Endothelial cell of coronary artery (primary cell): ENCODE data around the gene CCDC141. TPM values are rescaled to one million over a fixed set of nuclear protein-coding genes. Genes with fewer than 3 reads are reported as not detected.

Experiments used
- total RNA-seq: library from RNA; depleted of rRNA; stranded (reverse); fragments of >200 nt; gene quantifications from 2 replicates; pipeline ENCODE4 v1.2.3, GENCODE V29; 2014

Gene CCDC141
- 0.09 TPM in 1 of 2 replicates, not detected in the other for total RNA-seq

GRCh38 chr2:179049546-179050311 lies at the start of gene CCDC141:
CCDC141 (minus strand) TSS chr2:179050137; CDS start chr2:179049941, 196 bp downstream.

DNA sequence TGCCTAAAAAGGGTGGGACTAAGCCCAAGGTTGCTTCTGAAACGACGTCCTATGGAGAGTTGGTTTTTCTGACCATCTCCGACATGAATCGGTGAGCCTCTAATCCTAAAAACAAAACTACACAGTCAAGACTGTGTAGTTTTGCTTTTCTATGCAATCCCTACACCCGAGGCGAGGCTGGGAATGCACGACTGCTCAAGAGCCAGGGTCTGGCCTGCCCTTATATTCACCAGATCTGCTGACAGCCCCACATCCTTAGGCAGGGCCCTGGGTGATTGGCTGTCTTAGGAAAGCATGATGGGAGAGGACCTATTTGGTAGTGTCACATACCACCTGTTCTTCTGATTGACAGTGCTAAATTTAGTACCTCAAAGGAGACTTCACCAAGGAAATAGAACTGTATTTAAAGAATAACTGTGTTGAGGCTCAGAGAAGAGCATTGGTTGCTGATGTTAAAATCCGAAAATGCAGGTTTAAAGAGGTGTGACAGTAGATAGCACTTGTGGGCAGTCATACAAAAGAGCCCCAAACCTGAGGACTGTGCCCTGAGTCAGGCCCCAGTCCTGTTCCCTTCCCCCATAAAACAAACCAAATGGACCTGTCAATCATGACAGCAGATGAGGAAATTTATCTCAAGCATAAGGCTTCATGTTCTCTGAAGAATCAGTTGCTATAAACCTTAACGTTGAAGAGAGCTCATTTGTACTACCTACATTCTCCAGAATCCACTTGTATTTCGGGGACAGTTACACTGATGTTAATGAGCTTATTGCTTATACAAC lies 242.5 kb downstream of the CCDC141 start, which contains the start of gene TTN:
Gene TTN (minus strand): TSS at position 197 of the 782 bp plus-strand sequence. CDS start 2,781 bp downstream, outside the sequence.

Other genes starting within 250 kb of the CCDC141 start
- 0.66 and 3.3 TPM in 2 replicates for gene TTN, start 242.7 kb downstream of the CCDC141 start, total RNA-seq
- gene SESTD1, start 214.7 kb upstream of the CCDC141 start, total RNA-seq, result 21.1 and 31.1 TPM in 2 replicates